ENCODE results near the gene RMND1.

RMND1 gene

DNA sequence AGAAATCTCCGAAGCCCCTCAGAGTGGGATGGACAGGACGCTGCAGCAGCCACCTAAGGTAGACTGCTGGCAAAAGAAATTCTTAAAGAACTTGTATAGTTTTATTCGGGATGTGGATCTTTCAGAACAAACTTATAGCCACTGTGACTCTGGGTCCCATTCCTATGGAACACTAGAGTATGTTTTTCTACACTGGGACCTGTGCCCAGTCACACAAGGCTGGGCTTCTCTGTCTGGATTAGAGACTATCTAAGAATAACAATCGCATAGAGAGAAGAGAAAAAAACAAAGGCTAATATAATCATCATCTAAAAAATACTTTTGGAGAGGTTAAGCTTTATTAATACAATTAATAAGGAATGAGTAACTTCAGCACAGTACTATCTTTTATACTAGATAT is 28.9 kb downstream of the RMND1 start:
- FAIRE-seq: no peak
- DNase-seq (ENCODE audit: insufficient read length, low spot score): no peak

DNA sequence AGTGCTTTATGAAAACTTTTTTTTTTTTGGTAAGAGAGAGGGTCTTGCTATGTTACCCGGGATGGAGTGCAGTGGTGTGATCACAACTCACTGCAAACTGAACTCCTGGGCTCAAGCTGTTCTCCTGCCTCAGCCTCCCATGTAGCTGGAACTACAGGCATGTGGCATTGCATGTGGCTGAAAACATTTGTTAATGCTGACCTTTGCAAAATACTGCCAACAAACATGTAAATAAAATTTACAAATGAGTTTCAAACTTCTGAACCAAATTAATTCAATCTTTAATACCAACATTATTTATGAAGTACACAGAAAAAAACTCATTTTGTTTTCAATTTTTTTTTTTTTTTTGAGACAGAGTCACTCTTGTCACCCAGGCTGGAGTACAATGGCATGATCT is 34.4 kb downstream of the RMND1 start:
- FAIRE-seq (no peak), DNase-seq (ENCODE audit: insufficient read length, low spot score) (no peak)

DNA sequence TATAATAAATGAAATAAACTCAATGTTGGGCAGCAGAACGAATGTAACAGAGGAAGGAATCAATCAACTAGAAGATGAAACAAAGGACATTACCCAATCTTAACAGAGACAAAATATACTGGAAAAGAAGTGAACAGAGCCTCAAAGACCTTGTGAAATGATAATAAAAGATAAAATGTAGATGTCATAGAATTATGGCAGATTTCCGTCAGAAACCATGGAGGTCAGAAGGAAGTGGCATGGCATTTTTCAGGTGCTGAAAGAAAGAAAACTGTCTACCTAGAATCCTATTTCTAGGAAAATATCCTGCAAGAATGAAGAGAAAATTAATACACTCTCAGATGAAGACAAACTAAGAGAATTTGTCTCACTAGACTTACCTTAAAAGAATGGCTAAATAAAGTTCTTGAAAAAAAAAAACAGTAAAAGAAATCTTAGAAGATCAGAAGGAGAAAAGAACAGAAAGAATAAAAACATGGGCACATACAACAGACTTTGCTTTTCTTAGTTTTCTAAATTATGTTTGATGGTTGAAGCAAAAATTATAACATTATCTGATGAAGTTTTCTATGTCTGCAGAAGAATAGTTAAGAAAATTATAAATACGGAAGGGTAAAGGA is 37.2 kb downstream of the RMND1 start:
- no peak for DNase-seq (ENCODE audit: insufficient read length, low spot score)
- no peak for FAIRE-seq

DNA sequence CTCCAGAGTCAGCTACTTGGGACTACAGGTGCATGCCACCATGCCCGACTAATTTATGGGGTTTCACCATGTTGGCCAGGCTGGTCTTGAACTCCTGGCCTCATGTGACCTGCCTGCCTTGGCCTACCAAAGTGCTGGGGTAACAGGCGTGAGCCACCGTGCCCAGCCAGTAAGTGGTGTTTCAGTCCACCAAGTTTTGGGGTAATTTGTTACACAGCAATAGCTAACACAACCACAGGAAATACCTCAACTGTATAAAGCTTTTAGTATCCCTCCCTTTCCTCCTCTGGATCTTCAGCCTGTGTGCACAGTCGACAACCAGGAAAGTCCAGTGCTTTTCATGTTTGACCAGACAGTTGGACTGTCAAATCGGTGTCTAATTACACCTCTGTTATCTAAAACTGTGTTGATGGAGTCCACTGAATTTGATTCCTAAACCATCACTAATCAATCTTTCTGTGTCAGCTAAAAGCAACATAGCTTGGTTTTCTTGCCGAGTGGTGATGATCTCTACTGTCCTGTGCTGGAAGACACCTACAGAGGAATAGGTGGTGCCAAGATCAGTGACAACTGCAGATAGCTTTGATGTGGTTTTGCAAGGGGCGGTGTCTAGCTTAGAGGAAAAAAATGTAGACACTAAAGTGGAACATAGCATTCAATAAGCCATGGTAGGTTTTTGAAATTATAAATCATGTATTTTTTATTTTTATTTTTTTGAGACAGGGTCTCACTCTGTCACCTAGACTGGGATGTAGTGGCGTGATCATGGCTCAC is 38.4 kb downstream of the RMND1 start:
- FAIRE-seq (no peak), DNase-seq (ENCODE audit: insufficient read length, low spot score) (no peak)

DNA sequence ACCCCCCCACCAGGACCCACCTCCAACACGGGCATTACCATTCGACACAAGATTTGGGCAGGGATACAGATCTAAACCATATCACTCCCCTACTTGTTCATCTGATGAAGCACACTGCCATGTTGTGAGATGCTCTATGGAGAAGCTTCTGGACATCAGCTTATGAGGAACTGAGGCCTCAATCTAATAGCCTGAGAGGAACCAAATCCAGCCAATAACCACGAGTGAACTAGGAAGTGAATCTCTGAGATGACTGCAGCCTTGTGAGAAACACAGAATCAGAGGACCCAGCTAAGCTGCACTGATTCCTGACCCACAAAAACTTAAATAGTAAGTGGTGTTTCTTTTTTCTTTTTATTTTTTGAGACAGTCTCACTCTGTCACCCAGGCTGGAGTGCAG is 39.0 kb downstream of the RMND1 start:
- FAIRE-seq (no peak), DNase-seq (ENCODE audit: insufficient read length, low spot score) (no peak)

DNA sequence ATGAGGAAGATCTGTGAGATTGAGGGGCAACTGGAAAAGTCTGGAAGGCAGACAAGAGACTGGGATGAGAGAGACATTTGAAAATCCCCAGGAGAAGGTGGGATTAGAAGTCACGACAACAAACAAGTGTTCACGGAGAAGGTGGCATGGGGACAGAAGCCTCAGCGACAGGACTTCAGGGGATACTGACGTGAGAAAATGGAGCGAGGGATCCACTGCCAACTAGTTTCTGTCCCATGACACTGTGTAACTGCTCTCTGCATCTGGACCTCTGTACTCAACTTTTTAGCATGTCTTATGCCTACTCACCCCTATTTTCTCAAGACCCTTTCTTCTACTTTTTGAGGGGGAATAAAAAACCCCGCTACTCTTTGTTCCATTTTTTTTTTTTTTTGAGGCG is 42.2 kb downstream of the RMND1 start:
- FAIRE-seq (no peak), DNase-seq (ENCODE audit: insufficient read length, low spot score) (no peak)

DNA sequence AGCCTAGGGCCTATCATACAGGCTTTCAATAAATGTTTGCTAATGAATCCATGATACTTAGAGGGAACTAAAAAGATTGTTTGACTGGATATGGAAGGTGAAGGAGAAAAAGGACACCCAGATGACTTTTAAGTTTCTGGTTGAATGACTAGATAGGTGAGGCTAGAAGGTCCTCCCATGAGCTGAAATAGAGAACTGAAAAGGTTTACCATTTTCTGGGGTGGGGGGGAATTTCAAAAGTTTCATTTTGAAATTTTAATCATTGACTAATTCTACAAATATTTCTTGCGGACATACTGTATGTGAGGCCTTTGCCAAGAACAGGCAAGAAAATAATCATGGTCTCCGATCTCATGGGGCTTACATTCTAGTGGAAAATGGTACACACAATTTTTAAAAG is 42.7 kb downstream of the RMND1 start:
- FAIRE-seq (no peak), DNase-seq (ENCODE audit: insufficient read length, low spot score) (no peak)

DNA sequence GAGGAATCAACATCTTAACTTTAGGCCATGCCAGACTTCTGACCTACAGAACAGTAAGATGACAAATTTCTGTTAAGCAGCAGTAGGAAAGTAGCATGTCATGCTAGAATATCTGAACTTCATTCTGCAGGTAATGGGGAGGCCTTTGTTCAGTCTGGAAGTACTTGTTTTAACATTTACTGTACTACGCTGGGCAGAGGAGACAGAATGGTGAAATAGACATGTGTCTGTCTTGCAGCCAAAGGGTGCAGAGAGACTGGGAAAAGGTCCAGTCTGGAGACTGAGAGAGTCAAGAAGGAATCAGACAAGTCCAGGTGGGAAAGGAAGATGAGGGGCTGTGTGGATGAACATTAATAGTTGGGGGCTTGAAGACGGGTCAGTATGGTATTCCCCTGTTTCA is 43.1 kb downstream of the RMND1 start:
- DNase-seq (ENCODE audit: insufficient read length, low spot score): no peak
- FAIRE-seq: no peak

DNA sequence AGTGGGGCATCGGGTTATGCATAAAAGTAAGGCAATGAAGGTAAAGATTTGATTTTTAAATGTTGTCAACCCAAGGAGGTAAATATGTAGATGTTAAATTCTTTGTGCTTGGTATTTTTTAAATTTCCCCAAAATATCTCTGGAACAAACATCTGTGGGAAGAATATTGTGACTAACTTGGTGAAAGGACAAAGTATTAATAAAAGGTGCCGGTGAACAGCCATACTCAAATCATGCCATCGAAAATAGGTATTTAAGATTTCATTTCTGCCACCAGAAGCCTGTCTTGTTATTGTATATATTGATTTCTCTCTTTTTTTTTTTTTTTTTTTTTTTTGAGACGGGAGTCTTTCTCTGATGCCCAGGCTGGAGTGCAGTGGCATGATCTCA is 48.0 kb downstream of the RMND1 start:
- no peak for DNase-seq (ENCODE audit: insufficient read length, low spot score)
- no peak for FAIRE-seq

DNA sequence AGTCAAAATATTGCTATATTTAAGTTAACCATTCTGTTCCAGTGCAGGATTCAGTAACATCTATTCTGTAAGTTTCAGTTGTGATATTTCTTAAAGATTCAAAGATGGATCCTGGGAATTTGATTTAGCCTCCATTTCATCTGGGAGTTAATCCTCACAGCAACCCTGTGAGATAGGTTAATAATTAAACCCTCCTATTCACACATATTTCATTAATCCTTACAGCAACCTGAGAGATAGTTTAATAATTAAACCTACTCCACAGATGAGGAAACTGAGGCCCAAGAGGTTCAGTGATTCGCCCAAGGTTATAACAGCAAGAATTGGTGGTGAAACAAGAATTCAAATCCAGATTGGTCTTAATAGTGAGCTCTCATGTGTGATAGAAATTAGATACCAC is 49.7 kb downstream of the RMND1 start:
- no peak for FAIRE-seq
- no peak for DNase-seq (ENCODE audit: insufficient read length, low spot score)

DNA sequence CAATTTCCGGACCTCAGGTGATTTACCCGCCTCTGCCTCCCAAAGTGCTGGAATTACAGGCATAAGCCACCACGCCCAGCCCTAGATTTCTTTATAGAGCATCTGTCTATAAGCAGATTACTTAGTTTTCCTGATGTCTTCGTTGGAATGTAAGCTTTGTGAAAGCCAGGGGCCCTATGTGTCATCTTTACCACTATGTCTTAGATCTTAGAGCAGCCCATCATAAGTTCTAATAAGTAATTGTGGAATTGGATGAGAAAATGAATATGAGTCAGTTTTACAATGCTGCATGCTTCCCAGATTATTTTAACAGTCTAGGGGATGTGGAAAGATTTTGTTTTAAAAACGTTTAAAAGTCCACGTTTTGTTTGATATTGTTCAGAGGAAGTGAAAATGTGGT is 51.5 kb downstream of the RMND1 start:
- FAIRE-seq: no peak
- DNase-seq (ENCODE audit: insufficient read length, low spot score): no peak

DNA sequence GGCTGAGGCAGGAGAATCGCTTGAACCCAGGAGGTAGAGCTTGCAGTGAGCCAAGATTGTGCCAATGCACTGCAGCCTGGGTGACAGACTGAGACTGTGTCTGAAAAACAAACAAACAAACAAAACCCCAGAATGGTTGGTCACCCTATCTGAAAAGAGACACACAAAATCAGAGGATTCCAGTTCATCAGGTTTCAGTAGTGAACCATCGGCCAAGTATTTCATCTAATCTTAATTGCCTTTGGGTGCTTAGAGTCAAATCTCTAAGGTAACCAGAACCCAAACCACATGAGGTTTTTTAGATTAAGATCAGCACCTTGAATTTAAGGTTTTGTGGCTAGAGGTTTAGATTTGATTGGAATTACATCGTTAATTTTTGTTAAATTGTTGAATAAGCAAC is 52.2 kb downstream of the RMND1 start:
- FAIRE-seq: no peak
- no peak for DNase-seq (ENCODE audit: insufficient read length, low spot score)

DNA sequence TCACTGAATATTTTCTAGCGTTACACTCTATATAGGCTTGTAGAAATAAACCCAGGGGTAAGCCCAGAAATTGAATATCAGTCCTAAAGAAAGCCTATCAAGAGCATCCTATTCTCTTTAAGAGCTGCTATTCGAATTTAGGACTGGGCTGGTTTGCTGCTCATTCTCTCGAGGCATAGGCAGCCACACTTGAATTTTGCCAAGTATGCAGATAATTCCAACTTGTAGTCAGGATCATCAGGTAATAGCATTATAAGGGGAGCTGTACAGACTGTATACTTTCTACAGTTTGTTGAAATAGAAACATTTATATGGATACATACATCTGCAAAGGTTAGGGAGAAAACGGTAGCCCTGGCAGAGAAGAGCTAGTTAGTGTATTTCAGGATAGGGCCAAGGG is 58.5 kb downstream of the RMND1 start:
- no peak for FAIRE-seq
- DNase-seq (ENCODE audit: insufficient read length, low spot score): no peak

DNA sequence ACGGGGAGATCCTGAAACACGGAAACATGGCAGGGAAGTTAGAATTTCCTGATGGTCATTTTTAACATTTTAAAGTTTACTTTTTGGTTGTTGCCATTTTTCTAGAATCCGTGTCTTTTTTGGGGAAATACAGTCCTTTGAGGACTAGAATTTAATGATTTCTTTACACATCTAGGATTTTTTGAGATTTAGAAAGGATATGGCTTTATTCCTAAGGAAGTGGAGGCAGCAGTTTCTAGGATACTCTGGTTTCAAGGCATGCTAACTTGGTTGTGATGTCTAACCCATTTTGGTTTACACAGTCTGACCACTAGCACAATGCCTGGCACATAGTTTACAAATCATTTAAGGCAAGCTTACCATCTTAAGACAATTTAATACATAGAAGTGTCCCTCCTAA is 59.5 kb downstream of the RMND1 start:
- no peak for FAIRE-seq
- no peak for DNase-seq (ENCODE audit: insufficient read length, low spot score)

DNA sequence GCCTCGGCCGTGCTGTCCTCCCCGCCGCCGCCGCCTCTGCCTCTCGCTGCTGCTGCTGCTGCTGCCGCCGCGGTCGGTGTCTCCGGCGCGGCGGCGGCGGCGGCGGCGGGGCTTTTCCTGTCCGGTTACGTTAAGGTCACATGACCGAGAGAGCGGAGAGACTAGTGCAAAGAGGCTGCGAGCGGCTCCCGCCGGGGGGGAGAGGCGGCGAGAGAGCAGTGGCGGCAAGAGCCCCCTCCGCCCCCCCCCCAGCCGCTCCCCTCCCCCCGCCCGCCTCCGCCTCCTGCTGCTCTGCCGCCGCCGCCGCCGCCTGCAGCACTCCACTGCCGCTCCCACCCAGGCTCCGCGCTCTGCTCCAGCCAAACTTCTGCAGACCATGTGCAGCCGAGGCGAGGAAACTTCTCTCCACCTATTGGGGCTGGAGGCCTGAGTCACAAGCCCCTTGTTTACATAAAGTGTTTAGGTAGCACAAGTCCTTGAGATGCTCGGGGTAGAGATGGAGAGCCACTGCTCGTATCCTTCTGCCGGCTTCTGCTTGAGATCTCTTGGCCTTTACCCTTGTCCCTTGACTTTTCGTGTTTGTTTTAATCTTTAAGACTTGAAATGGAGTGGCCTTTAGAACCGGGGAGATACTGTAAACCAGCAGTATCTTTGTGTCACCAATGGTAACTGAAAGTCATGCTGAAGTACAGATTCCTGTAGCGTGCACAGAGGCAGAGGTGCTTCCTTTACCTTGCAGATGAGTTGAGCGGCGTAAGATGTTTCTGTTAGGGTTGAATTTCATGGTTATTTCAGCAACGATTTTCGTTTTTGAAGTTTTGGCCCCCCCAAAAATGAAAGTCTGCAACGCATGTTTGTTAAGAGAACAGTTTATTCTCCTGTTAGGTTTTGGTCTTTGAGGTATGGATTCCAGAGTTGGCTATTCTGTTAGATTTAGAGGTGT is 60.2 kb downstream of the RMND1 start, which contains the start of gene ZBTB2:
ZBTB2 (minus strand) TSS at position 89 of the 943 bp plus-strand sequence. CDS start 17,922 bp downstream, outside the sequence.
- DNase-seq (ENCODE audit: insufficient read length, low spot score) (peak; percentile 21), FAIRE-seq (peak; percentile 87)

DNA sequence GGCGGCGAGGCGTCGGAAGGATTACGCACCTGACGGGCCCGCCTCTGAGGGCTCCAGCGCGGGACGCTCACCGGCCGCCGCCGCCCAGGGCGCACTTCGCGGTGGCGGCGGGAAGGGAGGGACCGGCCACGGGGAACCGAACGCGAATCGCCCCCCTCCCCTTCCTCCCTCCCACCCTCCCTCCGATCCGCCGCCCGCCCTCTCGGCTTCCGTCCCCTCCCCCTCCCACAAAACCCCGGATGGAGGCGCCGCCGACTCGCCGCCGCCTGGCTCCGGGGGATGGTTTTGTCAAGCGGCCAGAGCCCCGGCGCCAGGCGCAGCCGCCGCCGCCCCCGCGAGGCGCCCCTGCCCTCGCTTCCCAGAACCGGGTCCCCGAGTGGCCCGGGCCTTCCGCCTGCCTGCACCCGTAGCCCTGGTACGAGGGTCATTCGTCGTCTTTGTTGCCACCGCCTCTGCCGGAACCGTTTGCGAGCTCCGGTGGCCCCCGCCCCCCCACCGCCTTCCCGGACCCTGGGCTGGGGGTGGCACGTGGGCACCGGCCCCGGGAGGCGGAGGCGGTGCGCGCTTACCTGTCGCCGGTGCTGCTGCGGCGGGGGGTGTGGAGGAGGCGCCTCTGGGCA is 61.0 kb downstream of the RMND1 start:
- no peak for FAIRE-seq
- peak; percentile 26 for DNase-seq (ENCODE audit: insufficient read length, low spot score)

DNA sequence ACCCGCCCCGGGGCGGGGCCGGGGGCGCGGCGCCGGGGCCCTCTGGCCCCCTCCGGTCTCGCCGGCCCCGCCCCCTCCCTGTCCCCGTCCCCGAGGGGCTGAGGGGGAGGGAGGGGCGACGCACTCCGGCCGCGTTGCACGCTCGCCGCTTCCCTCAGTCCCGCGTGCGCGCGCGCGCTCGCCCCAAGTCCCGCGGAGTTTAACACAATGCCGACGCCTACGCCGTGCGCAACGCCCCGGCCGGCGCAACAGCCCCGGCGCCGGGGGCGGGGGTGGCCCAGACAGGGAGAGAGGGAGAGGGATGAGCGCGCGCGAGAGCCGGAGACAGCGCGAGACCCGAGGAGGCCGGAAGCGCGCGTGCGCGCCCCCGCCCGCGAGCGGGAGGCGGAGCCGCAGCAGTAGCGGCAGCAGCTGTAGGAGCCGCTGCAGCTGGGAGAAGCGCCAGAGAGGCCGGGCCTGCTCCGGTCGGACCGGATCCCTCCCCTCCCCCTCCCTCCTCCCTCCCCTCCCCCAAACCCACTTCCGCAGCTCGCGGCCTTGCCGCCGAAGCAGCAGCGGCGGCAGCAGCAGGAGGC is 61.6 kb downstream of the RMND1 start:
- FAIRE-seq (peak; percentile 80), DNase-seq (ENCODE audit: insufficient read length, low spot score) (peak; percentile 65)

DNA sequence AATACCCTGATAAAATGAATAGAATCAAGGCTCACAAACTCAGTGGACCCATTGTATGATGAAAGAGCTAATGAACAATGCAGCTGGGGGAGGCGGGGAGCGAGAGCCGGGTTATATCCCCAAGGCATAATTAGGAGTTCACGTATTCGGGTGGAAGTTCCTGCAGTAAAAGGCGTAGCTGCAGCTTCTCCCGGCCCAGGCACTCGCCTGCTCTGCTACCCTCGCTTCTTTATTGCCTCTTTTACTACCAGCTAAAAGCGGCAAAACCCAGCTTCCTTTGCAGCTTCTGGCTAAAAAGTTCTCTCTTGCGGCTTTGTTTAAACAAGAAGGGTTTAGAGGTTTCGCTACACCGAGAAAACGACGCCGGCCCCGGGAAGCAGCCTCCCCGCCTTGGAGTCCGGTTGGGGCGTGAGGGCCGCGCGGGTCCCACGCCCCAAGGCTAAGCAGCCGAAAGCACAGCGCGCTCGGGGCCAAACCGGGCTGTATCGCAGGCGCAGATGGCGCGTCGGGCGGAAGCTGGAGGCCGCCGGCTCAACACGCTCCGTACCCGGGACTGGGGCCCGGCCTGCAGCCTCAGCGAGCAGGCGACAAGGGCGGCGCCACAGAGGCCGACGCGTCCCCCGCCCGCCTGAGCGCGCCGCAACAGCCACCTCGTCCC is 62.2 kb downstream of the RMND1 start:
- DNase-seq (ENCODE audit: insufficient read length, low spot score) (no peak), FAIRE-seq (no peak)

DNA sequence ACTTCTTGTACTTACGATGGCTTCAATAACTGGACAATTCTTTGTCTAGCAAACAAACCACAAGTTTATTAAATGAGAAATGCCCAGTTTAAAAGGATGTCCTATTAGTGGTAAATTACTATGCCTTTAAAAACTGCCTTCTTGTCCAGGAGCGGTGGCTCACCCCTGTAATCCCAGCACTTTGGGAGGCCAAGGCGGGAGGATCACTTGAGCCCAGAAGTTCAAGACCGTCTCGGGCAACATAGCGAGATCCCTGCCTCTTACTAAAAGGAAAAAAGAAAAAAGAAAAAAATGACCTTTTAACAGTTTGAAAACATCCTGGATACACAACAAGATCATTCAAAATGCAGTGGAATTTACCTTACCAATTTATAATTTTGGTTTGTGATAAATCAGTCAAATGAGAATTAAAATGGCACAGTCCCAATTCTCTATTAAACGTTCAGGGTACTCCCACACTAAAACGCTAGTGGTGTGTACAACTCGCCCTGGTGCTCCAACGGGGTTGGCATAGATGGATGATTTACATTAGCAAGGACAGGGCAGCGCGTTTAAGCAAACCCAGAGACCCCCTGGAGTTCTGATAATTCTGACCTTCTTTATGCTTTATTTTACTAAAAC is 62.8 kb downstream of the RMND1 start:
- FAIRE-seq (peak; percentile 53), DNase-seq (ENCODE audit: insufficient read length, low spot score) (no peak)

DNA sequence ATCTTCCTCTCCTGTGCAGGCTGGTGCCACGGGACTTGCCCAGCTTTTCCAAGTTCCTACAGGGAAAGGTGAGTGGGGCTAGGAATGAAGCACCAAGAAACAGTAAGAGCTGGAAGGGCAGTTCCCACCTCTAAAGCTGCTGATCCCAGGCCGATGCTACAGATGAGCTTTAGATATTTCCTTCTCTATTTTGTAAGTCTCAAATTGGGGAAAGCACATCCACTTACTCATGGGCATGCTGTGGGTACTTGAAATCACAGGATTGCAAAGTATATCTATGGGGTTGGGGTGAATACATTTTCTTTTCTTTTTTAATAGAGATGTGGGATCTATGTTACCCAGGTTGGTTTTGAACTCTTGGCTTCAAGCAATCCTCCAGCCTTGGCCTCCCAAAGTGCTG is 63.7 kb downstream of the RMND1 start:
- no peak for DNase-seq (ENCODE audit: insufficient read length, low spot score)
- peak; percentile 31 for FAIRE-seq

Measured in GM19239 (cell line).